Heart left ventricle (tissue), 16 donors: ENCODE measurements around the gene NALCN. TPM values are rescaled to one million over a fixed set of nuclear protein-coding genes. Genes with fewer than 3 reads are reported as not detected.

Source experiments
- ATAC-seq, 4 donors: fragments of 200-7000 bp; cut with Tn5 transposase; one replicate each; pipeline ENCODE4 v1.9.1; 2020 to 2022; ENCODE audit warnings: moderate library complexity in 4 of 4, mild to moderate bottlenecking in 3 of 4, moderate number of reproducible peaks in 1 of 4
- DNase-seq, 5 donors: peaks; one replicate each; pipeline ENCODE4 v3.0.0-alpha.2; 2020
- H3K27ac ChIP-seq, 12 donors: fragments of 200-600 bp; sonication (generic) in 4 of 12; one replicate each; pipeline versions ENCODE4 v1.5.0 to v1.8.0; 2016 to 2022; ENCODE audit warnings: mild to moderate bottlenecking in 2 of 12
- H3K27me3 ChIP-seq, 9 donors: fragments of 200-600 bp; sonication (generic) in 2 of 9; one replicate each; pipeline versions ENCODE4 v1.5.1 to v1.8.0; 2016 to 2022; ENCODE audit warnings: mild to moderate bottlenecking in 3 of 9
- H3K36me3 ChIP-seq, 9 donors: fragments of 200-600 bp; sonication (generic) in 2 of 9; one replicate each; pipeline versions ENCODE4 v1.5.0 to v1.8.0; 2018 to 2022; ENCODE audit warnings: mild to moderate bottlenecking in 2 of 9
- H3K4me1 ChIP-seq, 12 donors: fragments of 200-600 bp; sonication (generic) in 4 of 12; one replicate each; pipeline versions ENCODE4 v1.5.0 to v1.8.0; 2016 to 2022; ENCODE audit warnings: mild to moderate bottlenecking in 3 of 12
- H3K4me3 ChIP-seq, 12 donors: fragments of 200-600 bp; sonication (generic) in 4 of 12; one replicate each; pipeline versions ENCODE4 v1.5.0 to v1.8.0; 2017 to 2022; ENCODE audit warnings: mild to moderate bottlenecking in 9 of 12, moderate library complexity in 4 of 12
- H3K9me3 ChIP-seq, 12 donors: fragments of 200-600 bp; sonication (generic) in 4 of 12; one replicate each; pipeline versions ENCODE4 v1.5.0 to v1.8.0; 2016 to 2022; ENCODE audit warnings: mild to moderate bottlenecking in 1 of 12
- CTCF ChIP-seq, 12 donors: fragments of 200-600 bp; sonication (generic) in 4 of 12; IDR thresholded peaks; one replicate each; pipeline versions ENCODE4 v1.5.0 to v1.8.0; 2018 to 2022; ENCODE audit warnings: antibody characterized with exemption in 12 of 12, mild to moderate bottlenecking in 5 of 12
- POLR2A ChIP-seq, 2 donors: fragments of 450-650 bp; IDR thresholded peaks; one replicate each; pipeline ENCODE4 v1.6.1; 2017; ENCODE audit warnings: antibody characterized with exemption in 2 of 2, mild to moderate bottlenecking in 2 of 2, moderate library complexity in 2 of 2
- WGBS, 4 donors: extraction: QIAGEN DNeasy Blood & Tissue Kit in 2 of 4; methylation state at CpG; one replicate each; pipeline versions ENCODE4 v1.1.5 to v1.1.7; 2013 to 2018; 5-methylcytosine and 5-hydroxymethylcytosine counted together
- intact Hi-C, 10 donors: fragments of 100-400 bp; cut with DNase I; formaldehyde crosslinking; loops; one replicate each; pipeline versions ENCODE4 v1.11.1 to v1.14.2; 2022
- polyA plus RNA-seq, 2 donors: library from polyadenylated mRNA; stranded (reverse); fragments of 200-250 nt; gene quantifications; one replicate each; pipeline ENCODE4 v1.2.3, GENCODE V29; 2013
- total RNA-seq, 9 donors: library from RNA; depleted of rRNA in 2 of 9; stranded (reverse); fragments of >200 nt in 2 of 9; fragmentation: NEBNext Ultra II Directional in 3 of 9; extraction: Animal tissue kit (Norgen Biotek cat#: 25700) in 3 of 9; gene quantifications; one replicate each; pipeline versions ENCODE4 v1.1.0 to v1.2.4, GENCODE V29; 2016 to 2023
- donor health status: ischemic (EF 13 %, LVEDD 7.1; RV severe dilation, severe dysfunction).
- donor health status: healthy with polysubstance abuse.
- donor health status: DM: no; HTN: yes; CAD: no.
- donor health status: DM: no; HTN: no; CAD: no.
- donor health status: ischemic (EF 25% LVEDD 6.9; RV normal size, moderate dysfunction).
- donor health status: ischemic (EF 25% LVEDD 5.7; RV mildly dilated, moderate dysfunction).
- donor health status: healthy.
- donor health status: DM: yes; HTN: yes; CAD: no.
- donor health status: ischemic (EF 35%, LVEDD 5.7; RV mildly dilated, moderate dysfunction).
- donor health status: nonischemic (EF 11% LVEDD 7.7; RV severe dilation, severe dysfunction).
- donor health status: DM: yes; HTN: yes; CAD: no.
- donor health status: PGD.
- donor health status: ischemic (EF 29% LVEDD 5.4; RV normal size, mild dysfunction).
- donor health status: nonischemic (EF 23%, LVEDD 6.1; RV moderate dilation, normal function).

Gene NALCN
- total and polyA plus RNA-seq, 11 donors, result 1.9 to 11.4 (median 6.8) TPM; not detected in 1

DNA sequence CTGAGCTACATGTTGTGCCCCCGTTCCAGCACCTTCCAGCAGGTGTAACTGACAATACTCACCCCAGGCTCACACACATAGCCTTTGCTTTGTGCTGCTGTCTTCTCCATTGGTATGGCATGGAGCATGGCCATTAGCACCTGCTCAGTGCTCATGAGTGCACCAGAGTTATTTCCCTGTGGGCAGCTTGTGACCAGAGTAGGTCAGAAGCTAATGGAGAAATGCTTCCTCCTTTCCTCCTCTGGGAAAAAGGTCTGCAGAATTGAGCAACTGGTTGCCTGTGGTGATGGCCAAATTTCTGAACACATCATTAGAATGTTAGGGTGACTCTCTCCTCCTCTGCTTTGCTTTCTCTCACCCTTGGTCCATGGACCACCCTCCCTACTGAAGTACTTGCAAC is 397.2 kb downstream of the NALCN start:
- Histone ChIP-seq H3K27me3 (peaks cover 0 to 6% (median 0%) of the 10 kb centered on the region in 9 donors), H3K4me3 (no peak overlapping the region), H3K36me3 (no peaks in the 10 kb centered on the region), H3K27ac (no peak overlapping the region), H3K4me1 (no peaks in the 10 kb centered on the region), H3K9me3 (no peaks in the 10 kb centered on the region)
- DNase-seq (no peak), ATAC-seq (no peak)
- TF ChIP-seq CTCF (IDR thresholded peaks at IDR 0.05) (no peak), POLR2A (IDR thresholded peaks at IDR 0.05) (no peak)
- intact Hi-C loops, result no loop called here
- WGBS, 4 donors, result 39 to 56% (median 51%) methylated on average over 1 of the region's 1 CpG

DNA sequence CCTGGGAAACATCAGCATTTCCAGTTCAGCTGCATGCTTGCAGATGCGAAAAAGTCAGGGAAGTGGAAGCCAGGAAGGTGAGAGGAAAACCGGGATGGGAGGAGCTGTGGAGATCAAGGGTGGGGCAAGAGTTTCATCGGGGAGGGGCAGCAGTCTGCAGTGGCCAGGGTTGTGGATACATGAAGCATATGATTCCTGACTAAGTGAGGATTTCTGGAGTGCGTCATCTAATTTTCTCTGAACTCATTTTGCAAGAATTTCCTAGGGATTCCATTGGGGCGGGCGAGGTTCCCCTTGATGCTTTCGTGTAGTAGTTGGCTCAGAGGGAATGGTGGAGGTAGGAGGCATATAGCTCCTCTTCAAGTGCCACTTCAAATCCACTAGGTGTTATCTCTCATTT is 397.6 kb downstream of the NALCN start:
- ATAC-seq (no peak), DNase-seq (no peak)
- H3K4me1 ChIP-seq, result no peaks in the 10 kb centered on the region
- H3K4me3 ChIP-seq, result no peak overlapping the region
- WGBS, 4 donors, result 51 to 63% (median 55%) methylated on average over 7 of the region's 7 CpGs
- no peaks in the 10 kb centered on the region for H3K9me3 ChIP-seq
- TF ChIP-seq POLR2A (IDR thresholded peaks at IDR 0.05), result no peak
- H3K27ac ChIP-seq, result no peak overlapping the region
- no peaks in the 10 kb centered on the region for H3K36me3 ChIP-seq
- peaks cover 0 to 6% (median 0%) of the 10 kb centered on the region in 9 donors for H3K27me3 ChIP-seq
- intact Hi-C loops, result no loop called here

GRCh38 chr13:101017123-101017872 is 399.0 kb downstream of the NALCN start:
- 54 to 70% (median 61%) methylated on average over 8 of the region's 8 CpGs for WGBS, 4 donors
- H3K27ac ChIP-seq, result no peak overlapping the region
- H3K4me1 ChIP-seq, result no peaks in the 10 kb centered on the region
- no peak for TF ChIP-seq POLR2A (IDR thresholded peaks at IDR 0.05)
- TF ChIP-seq CTCF (IDR thresholded peaks at IDR 0.05), result no peak
- H3K27me3 ChIP-seq, result peaks cover 0 to 6% (median 0%) of the 10 kb centered on the region in 9 donors
- H3K9me3 ChIP-seq, result no peaks in the 10 kb centered on the region
- DNase-seq, result no peak
- intact Hi-C loops, result no loop called here
- no peak for ATAC-seq
- H3K4me3 ChIP-seq, result no peak overlapping the region
- H3K36me3 ChIP-seq, result no peaks in the 10 kb centered on the region

DNA sequence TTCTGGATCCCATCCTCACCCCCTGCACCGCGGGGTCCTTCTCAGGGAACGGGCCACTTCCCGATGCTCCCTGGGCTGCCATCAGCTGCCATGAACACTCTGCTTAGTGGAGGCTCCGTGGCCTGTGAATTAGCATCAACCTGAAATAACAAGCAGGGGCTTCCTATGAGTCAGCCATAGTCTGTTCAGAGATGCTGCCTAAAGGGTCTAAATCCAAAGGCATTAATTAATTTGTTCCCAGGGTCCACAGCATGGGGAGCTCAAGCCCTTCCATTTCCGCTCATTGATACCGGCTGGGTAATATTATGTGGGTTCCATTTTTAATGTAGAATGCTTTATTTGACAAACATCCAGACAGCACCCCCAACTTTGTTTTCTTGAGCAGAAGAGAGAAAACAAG is 399.8 kb downstream of the NALCN start:
- ATAC-seq, result no peak
- H3K27ac ChIP-seq, result no peak overlapping the region
- H3K36me3 ChIP-seq, result no peaks in the 10 kb centered on the region
- no peak overlapping the region for H3K4me3 ChIP-seq
- peaks cover 0 to 6% (median 0%) of the 10 kb centered on the region in 9 donors for H3K27me3 ChIP-seq
- WGBS, 4 donors, result 81 to 93% (median 86%) methylated on average over 7 of the region's 7 CpGs
- no peaks in the 10 kb centered on the region for H3K4me1 ChIP-seq
- intact Hi-C loops, result no loop called here
- no peak for TF ChIP-seq POLR2A (IDR thresholded peaks at IDR 0.05)
- no peak for TF ChIP-seq CTCF (IDR thresholded peaks at IDR 0.05)
- no peak for DNase-seq
- H3K9me3 ChIP-seq, result no peaks in the 10 kb centered on the region

GRCh38 chr13:101013245-101013644 is 403.1 kb downstream of the NALCN start:
- no peak for ATAC-seq
- WGBS, 4 donors, result 89 to 97% (median 91%) methylated on average over 5 of the region's 5 CpGs
- TF ChIP-seq CTCF (IDR thresholded peaks at IDR 0.05) (no peak), POLR2A (IDR thresholded peaks at IDR 0.05) (no peak)
- Histone ChIP-seq H3K4me1 (no peaks in the 10 kb centered on the region), H3K36me3 (no peaks in the 10 kb centered on the region), H3K4me3 (no peak overlapping the region), H3K9me3 (no peaks in the 10 kb centered on the region), H3K27me3 (peaks cover 0 to 6% (median 0%) of the 10 kb centered on the region in 9 donors), H3K27ac (no peak overlapping the region)
- DNase-seq, result no peak
- intact Hi-C loops, result no loop called here
